NCI-H1105 (cell line): ENCODE results near the gene TBC1D30.
"Not testable (repeated sequence)": the region's sequence is repeated elsewhere in the genome, so short reads cannot be mapped to it uniquely, and the experiment has no call there.

Source experiments
- DNase-seq: peaks from one replicate; lab custom pipeline; 2025; lab: John Stamatoyannopoulos, UW

TBC1D30 gene, protein sequence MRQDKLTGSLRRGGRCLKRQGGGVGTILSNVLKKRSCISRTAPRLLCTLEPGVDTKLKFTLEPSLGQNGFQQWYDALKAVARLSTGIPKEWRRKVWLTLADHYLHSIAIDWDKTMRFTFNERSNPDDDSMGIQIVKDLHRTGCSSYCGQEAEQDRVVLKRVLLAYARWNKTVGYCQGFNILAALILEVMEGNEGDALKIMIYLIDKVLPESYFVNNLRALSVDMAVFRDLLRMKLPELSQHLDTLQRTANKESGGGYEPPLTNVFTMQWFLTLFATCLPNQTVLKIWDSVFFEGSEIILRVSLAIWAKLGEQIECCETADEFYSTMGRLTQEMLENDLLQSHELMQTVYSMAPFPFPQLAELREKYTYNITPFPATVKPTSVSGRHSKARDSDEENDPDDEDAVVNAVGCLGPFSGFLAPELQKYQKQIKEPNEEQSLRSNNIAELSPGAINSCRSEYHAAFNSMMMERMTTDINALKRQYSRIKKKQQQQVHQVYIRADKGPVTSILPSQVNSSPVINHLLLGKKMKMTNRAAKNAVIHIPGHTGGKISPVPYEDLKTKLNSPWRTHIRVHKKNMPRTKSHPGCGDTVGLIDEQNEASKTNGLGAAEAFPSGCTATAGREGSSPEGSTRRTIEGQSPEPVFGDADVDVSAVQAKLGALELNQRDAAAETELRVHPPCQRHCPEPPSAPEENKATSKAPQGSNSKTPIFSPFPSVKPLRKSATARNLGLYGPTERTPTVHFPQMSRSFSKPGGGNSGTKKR

DNA sequence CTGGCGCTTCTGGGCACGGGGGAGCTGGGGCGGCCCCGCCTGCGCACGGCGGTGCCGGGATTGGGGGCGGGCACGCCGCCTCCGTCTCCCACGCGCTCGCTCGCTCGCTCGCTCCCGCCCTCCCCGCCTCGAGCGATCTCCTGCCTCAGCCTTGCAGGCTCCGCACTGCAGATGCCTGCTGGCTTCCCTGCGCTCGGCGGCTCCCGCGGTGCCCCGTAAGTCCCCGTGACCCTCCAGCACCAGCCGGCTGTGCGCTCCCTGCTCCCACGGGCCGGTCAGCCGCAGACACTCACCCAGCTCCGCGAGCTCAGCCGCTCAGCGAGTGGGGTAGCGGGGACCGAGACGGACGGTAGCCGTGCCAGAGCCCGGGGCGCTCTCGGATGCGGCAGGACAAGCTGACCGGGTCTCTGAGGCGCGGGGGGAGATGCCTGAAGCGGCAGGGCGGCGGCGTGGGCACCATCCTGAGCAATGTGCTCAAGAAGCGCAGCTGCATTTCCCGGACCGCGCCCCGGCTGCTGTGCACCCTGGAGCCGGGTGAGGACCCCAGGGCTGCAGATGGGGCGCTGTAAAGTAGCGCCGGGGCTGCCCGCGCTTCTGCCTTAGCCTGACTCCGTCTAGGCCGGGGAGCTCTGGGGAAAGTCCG is at the start of gene TBC1D30:
TBC1D30 (plus strand) TSS at position 148 of the 643 bp plus-strand sequence; CDS start at position 381, 233 bp downstream.
- peak; percentile 79 for DNase-seq

DNA sequence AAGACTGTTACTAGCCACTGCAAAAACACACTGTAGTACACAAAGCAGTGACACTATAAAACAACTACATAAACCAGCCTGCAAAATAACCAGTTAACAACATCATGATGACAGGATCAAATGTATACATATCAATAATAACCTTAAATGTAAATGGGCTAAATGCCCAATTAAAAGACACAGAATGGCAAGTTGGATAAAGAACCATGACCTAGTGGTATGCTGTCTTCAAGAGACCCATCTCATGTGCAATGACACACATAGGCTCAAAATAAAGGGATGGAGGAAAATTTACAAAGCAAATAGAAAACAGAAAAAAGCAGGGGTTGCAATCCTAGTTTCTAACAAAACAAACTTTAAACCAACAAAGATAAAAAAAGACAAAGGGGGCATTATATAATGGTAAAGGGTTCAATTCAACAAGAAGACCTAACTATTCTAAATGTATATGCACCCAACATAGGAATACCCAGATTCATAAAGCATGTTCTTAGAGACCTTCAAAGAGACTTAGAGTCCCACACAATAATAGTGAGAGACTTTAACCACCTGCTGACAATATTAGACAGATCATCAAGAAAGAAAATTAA is 49.2 kb upstream of the TBC1D30 start:
- DNase-seq, result not testable (repeated sequence)

GRCh38 chr12:64779354-64779974 is 45.0 kb upstream of the TBC1D30 start:
- DNase-seq, result no peak

- DNase-seq, result no peak
These were observed 44.3 kb upstream of the TBC1D30 start for GRCh38 chr12:64780132-64780530.

DNA sequence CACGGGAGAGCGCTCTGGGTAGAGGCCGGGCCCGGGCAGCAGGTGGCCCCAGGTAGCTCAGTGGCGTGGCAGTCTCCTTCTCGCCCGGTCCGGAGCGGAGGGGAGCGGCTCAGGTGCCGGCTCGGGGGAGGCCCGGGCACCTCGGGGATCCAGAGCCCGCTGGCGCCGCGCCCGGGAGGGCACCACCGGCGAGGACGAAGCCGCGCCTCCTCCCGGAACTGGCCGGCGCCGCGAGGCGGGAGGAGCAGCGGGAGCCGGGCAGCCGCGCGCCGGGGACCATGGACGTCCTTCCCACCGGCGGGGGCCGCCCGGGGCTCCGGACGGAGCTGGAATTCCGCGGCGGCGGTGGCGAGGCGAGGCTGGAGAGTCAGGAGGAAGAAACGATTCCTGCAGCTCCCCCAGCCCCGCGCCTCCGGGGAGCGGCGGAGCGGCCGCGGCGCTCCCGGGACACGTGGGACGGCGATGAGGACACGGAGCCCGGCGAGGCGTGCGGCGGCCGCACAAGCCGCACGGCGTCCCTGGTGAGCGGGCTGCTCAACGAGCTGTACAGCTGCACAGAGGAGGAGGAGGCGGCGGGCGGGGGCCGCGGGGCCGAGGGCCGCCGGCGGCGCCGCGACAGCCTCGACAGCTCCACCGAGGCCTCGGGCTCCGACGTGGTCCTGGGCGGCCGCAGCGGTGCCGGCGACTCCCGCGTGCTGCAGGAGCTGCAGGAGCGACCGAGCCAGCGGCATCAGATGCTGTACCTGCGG is 43.7 kb upstream of the TBC1D30 start:
- DNase-seq, result peak; percentile 52

GRCh38 chr12:64781280-64782190 is 42.9 kb upstream of the TBC1D30 start:
- peak; percentile 32 for DNase-seq

DNA sequence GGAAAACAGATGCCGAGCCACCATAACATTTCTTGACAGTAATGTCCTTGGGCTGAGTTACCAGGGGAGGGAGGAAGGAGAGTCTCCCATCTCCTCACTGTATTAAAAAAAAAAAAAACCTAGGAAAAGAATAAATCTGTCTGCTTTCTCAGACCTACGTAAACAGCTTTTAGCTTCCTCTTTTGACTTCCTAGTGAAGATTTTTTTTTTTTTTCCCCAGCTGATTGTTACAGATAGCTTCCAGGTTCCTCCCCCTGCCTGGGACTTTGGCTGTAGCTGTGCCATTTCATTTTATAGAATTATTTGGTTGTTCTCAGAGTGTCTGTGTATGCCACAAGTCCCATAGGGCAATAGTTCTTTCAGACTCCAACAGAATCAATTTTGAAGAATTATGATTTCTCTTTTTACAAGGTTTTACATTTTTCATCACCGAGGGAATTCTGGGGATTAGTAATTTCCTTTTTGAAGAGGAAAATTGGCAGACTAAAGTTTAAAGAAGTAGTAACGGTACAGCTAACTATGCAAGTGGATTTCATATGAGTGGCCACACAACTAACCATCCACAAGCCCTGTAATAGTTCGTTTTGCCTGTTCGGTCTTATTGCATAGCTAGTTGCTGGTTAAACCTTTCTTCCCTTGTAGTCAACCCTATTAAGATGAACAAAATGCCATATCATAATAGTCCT is 42.1 kb upstream of the TBC1D30 start:
- DNase-seq, result no peak

DNA sequence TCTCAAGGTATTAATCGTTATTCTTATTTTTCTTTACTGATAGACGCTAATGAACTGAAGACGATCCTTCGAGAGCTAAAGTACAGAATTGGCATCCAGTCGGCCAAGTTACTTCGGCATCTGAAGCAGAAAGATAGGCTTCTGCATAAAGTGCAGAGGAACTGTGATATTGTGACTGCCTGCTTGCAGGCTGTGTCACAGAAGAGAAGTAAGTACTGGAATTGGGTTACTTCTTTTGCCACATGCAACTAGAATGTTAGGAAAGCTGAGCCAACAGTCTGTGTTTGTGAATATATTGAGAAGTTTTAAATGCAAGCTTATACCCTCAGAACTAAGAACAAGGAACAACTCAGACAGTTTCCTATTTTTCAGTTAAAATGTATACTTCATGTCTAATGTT is 38.6 kb upstream of the TBC1D30 start:
- DNase-seq, result no peak

GRCh38 chr12:64790166-64790565 is 34.3 kb upstream of the TBC1D30 start:
- no peak for DNase-seq

GRCh38 chr12:64791036-64791435 is 33.4 kb upstream of the TBC1D30 start:
- no peak for DNase-seq

DNA sequence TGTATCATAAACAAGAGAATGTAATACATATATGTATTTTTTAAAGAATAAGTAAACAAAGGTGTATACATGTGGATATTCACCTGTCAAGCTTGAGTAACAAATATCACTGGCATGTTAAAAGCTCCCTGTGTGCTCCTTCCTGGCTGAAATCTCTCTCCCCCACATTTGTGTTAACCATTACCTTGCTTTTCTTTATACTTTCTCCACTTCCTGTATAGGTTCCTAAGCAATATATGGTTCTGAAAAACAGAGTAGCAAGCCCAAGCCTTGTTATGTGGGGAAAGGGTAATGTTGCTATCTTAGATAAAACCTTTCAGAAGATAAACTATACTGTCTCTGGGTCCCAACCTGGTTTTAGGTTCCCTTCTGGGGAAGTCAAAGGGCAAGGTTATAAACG is 32.3 kb upstream of the TBC1D30 start:
- DNase-seq, result no peak

DNA sequence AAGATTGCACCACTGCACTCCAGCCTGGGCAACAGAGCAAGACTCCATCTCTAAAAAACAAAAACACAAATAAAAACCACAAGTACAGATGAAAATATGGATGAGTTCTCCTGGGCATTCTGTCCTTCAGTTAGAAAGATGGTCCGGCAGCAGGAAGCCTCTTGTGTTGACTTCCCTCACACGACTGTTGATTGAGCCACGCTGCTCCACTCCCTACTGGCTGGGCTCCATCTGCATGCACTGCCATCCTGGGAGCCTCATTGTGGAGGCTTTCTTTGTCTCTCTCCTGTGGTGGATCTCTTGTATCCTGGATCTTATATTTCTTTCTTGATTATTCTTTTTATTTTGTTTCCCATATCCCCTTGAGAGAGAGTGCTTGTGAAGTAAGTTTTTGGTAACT is 30.8 kb upstream of the TBC1D30 start:
- DNase-seq, result no peak

- no peak for DNase-seq
These were observed 30.1 kb upstream of the TBC1D30 start for GRCh38 chr12:64794305-64794704.

DNA sequence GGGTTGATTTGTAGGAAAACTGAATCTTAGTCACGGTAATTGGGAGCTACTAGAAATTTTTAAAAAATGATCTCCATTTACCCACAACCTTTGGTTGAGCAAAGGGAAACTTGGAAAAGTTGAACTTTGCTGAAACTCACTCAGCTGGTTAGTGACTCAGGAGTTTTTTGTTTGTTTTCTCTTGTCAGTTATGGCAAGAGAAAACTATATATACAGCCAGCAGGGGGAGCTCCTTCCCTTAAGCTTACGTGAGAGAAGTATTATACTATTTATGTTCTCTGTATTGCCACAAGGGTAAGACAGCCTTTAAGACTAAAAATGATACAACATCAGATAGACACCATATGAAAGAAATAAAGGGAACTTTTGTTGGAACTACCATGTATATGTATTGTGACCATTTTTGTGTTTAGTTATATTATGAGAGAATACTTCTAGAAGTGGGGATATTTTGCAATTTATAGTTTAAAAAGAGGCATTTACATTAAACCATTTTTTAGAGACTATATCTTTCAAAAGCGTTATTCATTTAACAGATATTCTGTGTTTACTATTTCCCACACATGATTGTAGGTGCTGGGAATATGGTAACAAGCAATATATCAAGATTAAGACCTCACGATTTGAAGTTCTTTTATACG is 28.1 kb upstream of the TBC1D30 start:
- DNase-seq, result peak; percentile 74

DNA sequence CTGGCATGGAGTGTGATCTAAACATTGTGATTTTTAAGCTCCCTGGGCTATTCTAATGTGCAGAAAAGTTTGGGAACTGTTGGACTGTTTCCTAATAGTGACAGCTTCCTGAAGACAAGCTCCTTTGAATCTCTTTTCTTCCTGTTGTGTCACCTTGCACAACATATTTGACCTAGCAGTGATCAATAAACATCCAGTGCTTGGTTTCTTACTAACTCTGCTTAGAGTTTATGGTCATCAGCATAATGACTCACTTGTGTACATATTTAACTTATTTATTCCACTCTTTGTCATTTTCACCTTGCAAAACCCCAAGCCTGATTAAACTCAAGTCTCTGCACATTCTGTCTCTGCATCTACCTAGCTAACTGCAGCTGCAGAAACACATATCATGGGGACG is 27.3 kb upstream of the TBC1D30 start:
- DNase-seq, result no peak

DNA sequence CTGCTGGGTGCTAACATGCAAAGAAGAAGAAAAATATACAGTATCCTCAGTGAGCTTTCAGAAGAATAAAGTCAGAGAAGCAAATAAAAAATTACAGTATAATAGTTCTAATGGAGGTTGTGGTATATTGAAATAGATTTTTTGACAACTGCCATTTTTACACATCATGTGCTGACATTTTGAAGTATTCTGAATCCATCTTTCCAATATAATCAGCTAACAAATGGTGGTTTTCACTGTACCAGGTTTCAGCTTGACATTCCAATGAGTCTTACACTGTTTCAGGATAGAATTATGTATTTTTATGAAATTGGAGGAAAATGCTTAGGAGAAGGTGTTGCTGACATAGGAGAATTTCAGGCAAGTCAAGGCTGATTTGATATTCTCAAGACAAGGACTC is 26.3 kb upstream of the TBC1D30 start:
- no peak for DNase-seq

DNA sequence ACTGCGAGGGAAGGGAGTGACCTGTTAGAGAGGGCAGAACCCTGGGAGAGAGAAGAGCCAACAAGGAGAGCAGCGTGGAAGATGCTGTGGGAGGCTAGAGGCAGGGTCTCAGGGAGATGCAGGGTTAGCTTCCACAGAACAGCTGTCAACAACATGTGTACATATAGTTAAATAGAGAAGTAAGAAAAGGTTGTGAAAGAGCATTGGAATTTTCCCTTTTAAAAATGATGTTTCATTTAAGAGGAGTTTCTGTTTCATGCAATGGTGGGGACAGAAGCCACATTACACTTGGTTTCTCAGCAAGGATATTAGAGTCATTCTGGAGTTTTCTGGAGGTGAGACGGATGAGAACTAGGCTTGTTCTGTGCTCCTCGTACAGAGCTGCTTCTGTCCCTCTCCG is 23.8 kb upstream of the TBC1D30 start:
- DNase-seq, result no peak

DNA sequence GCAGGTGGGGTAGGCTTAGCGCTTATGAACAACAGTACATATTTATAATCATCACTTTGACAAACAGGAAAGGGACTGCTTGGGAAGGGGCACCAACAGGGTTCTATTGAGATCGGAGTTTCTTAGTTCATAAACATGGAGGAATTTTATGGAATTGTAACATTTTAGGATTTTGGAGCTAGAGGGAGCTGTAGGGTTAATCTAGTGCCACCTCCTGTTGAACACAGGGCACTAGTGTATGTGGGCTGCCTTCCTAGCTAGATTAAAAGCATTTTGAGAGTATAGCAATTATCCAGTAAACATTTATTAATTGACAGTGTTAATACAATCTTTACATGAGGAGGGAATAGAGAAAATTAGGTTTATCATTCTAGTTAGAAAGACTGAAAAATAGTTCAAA is 23.1 kb upstream of the TBC1D30 start:
- DNase-seq, result no peak

DNA sequence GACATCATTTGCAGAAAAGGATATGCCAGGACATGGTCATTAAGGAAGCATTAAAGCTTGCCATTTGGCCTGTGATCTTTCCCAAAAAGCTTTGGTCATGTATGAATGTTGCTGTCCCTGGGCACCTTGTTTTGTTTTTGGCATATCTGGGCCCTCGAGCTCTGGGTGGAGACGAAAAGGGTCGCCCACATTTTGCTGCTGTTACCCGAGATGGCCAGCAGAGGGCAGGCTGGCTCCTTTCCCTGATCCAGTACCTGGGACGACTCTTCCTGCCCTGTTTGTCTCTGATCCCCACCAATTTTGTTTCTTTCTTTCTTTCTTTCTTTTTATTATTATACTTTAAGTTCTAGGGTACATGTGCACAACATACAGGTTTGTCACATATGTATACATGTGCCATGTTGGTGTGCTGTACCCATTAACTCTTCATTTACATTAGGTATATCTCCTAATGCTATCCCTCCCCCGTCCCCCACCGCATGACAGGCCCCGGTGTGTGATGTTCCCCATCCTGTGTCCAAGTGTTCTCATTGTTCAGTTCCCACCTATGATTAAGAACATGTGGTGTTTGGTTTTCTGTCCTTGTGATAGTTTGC is 22.2 kb upstream of the TBC1D30 start:
- peak; percentile 27 for DNase-seq
